Fibroblast of gingiva (primary cell): ENCODE results near the gene MAP4K3.
A peak's percentile ranks its signal among the peaks of the same experiment; 100 is the strongest.
"Not testable (repeated sequence)": the region's sequence is repeated elsewhere in the genome, so short reads cannot be mapped to it uniquely, and the experiment has no call there.

Experiments
- DNase-seq: peaks from one replicate; pipeline ENCODE4 v3.0.0-alpha.2; 2011; ENCODE audit warnings: low read depth

Gene MAP4K3

DNA sequence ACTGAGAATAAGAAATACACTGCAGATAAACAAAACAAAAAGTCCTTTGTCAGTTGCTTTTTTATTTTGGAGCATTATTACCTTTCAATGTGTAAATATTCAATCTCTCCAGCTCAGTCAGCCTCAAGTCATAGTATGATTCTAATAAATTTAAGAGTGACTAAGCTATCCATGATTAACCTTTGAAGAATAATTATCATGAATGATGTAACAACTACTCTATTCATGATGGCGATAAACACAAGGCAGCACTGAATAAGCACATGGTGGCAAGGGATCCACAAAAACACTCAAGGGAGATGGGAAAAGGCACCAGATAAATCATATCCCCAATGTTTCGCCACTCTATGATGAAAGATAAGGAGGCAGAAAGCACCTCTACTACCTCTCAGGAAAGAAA, 67.0 kb downstream of the MAP4K3 start:
- no peak for DNase-seq

DNA sequence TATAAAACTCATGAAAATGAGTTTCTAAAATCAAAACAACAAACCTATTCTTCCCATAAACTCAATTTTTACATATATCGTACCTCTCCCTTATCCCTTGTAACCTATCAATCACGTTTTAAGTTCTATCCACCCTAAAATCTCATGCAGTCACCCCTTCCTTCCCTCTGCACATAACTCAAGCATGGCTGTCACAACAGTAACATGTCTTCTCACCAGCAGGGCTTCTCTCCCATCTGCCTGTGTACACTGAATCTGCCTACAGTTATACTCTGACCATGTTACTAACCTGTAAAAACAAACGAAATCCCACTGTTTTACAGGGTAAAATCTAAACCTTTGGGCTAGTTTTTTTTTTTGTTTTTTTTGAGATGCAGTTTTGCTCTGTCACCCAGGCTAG, 68.2 kb downstream of the MAP4K3 start:
- DNase-seq: no peak

GRCh38 chr2:39368376-39368775, 68.7 kb downstream of the MAP4K3 start:
- no peak for DNase-seq

- DNase-seq: no peak
Observed at GRCh38 chr2:39362595-39362994, 74.5 kb downstream of the MAP4K3 start.

- no peak for DNase-seq
Observed at GRCh38 chr2:39361511-39361910, 75.6 kb downstream of the MAP4K3 start.

GRCh38 chr2:39360342-39360741, 76.7 kb downstream of the MAP4K3 start:
- DNase-seq: not testable (repeated sequence)

DNA sequence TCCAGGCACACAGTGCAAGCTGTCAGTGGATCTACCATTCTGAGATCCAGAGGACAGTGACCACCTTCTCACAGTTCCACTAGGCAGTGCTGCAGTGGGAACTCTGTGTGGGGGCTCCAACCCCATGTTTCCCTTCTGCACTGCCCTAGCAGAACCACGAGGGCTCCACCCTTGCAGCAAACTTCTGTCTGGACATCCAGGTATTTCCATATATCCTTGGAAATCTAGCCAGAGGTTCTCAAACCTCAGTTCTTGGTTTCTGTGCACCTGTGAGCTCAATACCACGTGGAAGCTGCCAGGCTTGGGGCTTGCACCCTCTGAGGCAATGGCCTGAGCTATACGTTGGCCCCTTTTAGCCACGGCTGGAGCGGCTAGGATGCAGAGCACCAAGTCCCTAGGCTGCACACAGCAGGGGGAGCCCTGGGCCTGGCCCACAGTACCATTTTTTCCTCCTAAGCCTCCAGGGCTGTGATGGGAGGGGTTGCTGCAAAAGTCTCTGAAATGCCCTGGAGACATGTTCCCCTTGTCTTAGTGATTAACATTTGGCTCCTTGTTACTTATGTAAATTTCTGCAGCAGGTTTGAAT, 77.5 kb downstream of the MAP4K3 start:
- DNase-seq: no peak

GRCh38 chr2:39356922-39357639, 80.0 kb downstream of the MAP4K3 start:
- DNase-seq: no peak

GRCh38 chr2:39350658-39351057, 86.4 kb downstream of the MAP4K3 start:
- DNase-seq: no peak

DNA sequence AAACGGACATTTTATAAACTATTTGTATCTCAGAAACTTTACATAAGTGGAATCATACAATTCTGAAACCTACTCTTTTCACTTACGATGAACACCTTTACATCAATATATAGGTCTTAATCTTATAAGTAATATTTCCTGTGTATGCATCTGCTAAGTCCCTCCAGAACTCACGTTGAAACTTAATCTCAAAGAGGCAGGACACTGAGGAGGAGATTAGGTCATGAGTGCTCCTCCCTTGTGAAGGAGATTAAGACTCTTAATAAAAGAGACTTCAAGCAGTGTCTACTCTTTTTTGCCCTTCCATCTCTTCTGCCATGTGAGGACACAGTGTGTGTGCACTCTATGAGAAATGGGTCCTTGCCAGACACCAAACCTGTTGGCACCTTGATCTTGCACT, 98.6 kb downstream of the MAP4K3 start:
- DNase-seq: no peak

- DNase-seq: no peak
Observed at GRCh38 chr2:39335930-39336329, 101.2 kb downstream of the MAP4K3 start.

DNA sequence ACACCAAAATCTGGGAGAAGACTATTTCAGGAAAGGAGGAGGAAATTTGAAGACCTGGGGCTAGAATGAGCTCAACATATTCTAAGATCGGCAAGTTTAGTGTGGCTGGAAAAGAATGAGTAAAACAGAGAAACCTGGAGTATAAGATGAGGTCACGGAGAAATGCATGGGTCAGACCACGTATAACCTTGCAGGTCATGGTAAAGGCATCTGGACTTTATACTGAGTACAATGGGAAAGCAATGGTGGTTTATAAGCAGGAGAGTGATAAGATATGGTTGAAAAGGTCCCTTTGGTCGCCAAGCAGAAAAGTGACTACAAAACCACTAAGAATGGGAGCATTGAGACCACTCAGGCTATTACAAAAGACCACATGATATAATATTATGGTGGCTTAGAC, 102.1 kb downstream of the MAP4K3 start:
- DNase-seq: no peak

GRCh38 chr2:39334529-39334928, 102.6 kb downstream of the MAP4K3 start:
- no peak for DNase-seq

GRCh38 chr2:39326644-39327043, 110.4 kb downstream of the MAP4K3 start:
- no peak for DNase-seq

DNA sequence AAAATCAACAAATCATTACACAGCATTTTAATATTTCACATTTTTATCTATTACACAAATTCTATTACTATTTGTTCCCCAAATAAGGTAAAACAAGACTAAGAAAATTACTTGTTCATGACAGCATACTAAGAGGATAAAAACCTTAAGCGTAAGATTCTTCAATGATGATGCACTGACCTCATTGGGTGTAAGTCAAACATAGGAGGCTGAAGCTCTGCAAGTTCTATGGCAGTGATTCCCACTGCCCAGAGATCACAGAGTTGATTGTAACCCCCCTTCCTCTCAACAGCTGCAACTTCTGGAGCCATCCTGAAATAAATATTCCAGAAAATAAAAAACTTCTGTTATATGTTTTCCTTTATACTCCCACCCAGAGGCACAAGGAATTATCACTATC, 111.1 kb downstream of the MAP4K3 start:
- no peak for DNase-seq

DNA sequence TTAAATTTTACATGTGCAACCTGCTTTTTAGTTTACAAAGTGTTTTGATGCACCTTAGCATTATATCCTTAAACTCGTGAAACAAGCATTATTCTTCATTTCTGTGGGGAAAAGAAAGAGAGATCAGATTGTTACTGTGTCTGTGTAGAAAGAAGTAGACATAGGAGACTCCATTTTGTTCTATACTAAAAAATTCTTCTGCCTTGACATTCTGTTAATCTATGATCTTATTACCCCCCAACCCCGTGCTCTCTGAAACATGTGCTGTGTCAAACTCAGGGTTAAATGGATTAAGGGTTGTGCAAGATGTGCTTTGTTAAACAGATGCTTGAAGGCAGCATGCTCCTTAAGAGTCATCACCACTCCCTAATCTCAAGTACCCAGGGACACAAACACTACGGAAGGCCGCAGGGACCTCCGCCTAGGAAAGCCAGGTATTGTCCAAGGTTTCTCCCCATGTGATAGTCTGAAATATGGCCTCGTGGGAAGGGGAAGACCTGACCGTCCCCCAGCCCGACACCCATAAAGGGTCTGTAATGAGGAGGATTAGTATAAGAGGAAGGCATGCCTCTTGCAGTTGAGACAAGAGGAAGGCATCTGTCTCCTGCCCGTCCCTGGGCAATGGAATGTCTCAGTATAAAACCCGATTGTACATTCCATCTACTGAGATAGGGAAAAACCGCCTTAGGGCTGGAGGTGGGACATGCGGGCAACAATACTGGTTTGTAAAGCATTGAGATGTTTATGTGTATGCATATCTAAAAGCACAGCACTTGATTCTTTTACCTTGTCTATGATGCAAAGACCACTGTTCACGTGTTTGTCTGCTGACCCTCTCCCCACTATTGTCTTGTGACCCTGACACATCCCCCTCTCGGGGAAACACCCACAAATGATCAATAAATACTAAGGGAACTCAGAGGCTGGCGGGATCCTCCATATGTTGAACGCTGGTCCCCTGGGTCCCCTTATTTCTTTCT, 115.7 kb downstream of the MAP4K3 start:
- not testable (repeated sequence) for DNase-seq

DNA sequence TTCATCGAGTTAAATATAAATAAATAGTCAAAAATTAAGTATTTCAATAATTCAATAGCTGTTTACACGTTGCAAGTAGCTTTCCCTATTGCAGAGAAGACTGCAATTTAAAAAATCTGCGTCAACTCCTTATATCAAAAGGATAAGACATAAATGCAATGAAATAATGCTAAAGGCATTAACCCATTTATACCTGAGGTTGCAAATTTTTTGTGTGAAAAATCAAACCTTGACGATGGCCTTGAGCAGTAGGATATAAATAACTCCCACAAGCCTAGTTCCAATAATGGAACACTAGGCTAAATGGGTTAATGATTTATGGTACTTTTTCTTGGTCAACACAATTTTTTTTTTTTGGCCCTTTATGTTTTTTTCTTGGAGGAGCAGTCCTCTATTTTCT, 116.9 kb downstream of the MAP4K3 start:
- DNase-seq: no peak

DNA sequence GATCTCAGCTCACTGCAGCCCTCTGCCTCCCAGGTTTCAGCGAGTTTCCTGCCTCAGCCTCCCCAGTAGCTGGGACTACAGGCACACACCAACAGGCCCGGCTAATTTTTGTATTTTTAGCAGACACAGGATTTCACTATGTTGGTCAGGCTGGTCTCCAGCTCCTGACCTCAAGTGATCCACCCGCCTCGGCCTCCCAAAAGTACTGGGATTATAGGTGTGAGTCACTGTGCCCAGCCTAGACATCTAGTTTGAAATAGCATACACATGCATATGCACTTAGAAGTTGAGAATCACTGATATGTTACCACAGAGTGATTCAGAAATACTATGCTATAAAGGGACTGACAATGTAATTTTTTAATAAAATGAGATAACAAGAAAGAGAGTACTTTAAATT, 123.5 kb downstream of the MAP4K3 start:
- no peak for DNase-seq

- no peak for DNase-seq
Observed at GRCh38 chr2:39311469-39311868, 125.6 kb downstream of the MAP4K3 start.

GRCh38 chr2:39308778-39309177, 128.3 kb downstream of the MAP4K3 start:
- no peak for DNase-seq

- DNase-seq: no peak
Observed at GRCh38 chr2:39306626-39307025, 130.5 kb downstream of the MAP4K3 start.

- no peak for DNase-seq
Observed at GRCh38 chr2:39304729-39305128, 132.4 kb downstream of the MAP4K3 start.

DNA sequence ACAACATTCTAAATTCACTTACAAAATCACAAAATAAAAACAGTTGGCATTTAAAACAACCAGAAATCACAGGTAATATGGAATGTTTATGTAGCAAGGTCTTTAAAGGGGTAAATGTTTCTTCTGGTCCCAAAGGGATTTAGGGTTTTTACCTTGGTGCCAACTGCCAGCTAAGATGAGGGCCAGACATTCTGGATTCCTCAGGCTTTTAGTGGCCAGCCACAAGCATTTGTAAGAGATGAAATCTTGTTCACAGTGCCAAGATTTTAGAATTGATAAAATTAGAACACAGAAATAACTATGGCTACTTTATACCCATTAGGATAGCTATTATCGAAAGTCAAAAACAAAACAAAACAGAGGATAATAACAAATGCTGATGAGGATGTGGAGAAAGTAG, 132.9 kb downstream of the MAP4K3 start:
- DNase-seq: peak; percentile 63
